ENCODE results near the gene URI1. TPM values are rescaled to one million over a fixed set of nuclear protein-coding genes. Genes with fewer than 3 reads are reported as not detected.
A peak's percentile ranks its signal among the peaks of the same experiment; 100 is the strongest.

Gene URI1, protein sequence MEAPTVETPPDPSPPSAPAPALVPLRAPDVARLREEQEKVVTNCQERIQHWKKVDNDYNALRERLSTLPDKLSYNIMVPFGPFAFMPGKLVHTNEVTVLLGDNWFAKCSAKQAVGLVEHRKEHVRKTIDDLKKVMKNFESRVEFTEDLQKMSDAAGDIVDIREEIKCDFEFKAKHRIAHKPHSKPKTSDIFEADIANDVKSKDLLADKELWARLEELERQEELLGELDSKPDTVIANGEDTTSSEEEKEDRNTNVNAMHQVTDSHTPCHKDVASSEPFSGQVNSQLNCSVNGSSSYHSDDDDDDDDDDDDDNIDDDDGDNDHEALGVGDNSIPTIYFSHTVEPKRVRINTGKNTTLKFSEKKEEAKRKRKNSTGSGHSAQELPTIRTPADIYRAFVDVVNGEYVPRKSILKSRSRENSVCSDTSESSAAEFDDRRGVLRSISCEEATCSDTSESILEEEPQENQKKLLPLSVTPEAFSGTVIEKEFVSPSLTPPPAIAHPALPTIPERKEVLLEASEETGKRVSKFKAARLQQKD
- total RNA-seq (ENCODE audit: low replicate concordance) = 51.6 and 63.2 TPM in 2 replicates
- long read RNA-seq, partial matches to known transcripts = 4 of 6 reads
- long read RNA-seq, other reads (novel, unspliced or antisense) = 2 of 6 reads

GRCh38 chr19:29941828-29942403 lies at the start of gene URI1:
Gene URI1, plus strand, starts transcription at chr19:29942239. Its CDS starts 309 bp downstream, at chr19:29942548.
- peaks cover 3% of the 10 kb centered on the region for H3K9me3 Mint-ChIP-seq
- TF ChIP-seq CTCF (conservative IDR thresholded peaks at IDR 0.05) = peak; percentile 21
- peak; percentile 97 for DNase-seq (ENCODE audit: extremely low spot score, unreplicated experiment)

GRCh38 chr19:29893606-29894284 lies 48.3 kb upstream of the URI1 start:
- peaks cover 7% of the 10 kb centered on the region for H3K27me3 Mint-ChIP-seq
- no peak for DNase-seq (ENCODE audit: extremely low spot score, unreplicated experiment)
- no peak for TF ChIP-seq CTCF (conservative IDR thresholded peaks at IDR 0.05)
- H3K9me3 Mint-ChIP-seq = peaks cover 5% of the 10 kb centered on the region
- no peaks in the 10 kb centered on the region for H3K36me3 Mint-ChIP-seq
- no peak overlapping the region for H3K4me3 Mint-ChIP-seq
- H3K27ac Mint-ChIP-seq = no peak overlapping the region
- H3K4me1 Mint-ChIP-seq (ENCODE audit: unreplicated experiment) = peaks cover 6% of the 10 kb centered on the region

More at GRCh38 chr19:29941828-29942403, at the start of gene URI1:
- H3K36me3 Mint-ChIP-seq = no peaks in the 10 kb centered on the region
- H3K27ac Mint-ChIP-seq = peak within 1 kb of the TSS; percentile 84
- H3K4me3 Mint-ChIP-seq = peak within 1 kb of the TSS; percentile 97
- H3K27me3 Mint-ChIP-seq = peaks cover 7% of the 10 kb centered on the region
- H3K4me1 Mint-ChIP-seq (ENCODE audit: unreplicated experiment) = peaks cover 25% of the 10 kb centered on the region

- Mint-ChIP-seq H3K36me3 (no peaks in the 10 kb centered on the region), H3K4me1 (ENCODE audit: unreplicated experiment) (peaks cover 6% of the 10 kb centered on the region), H3K9me3 (no peaks in the 10 kb centered on the region), H3K27ac (no peak overlapping the region), H3K4me3 (no peak overlapping the region), H3K27me3 (peaks cover 2% of the 10 kb centered on the region)
- no peak for DNase-seq (ENCODE audit: extremely low spot score, unreplicated experiment)
- no peak for TF ChIP-seq CTCF (conservative IDR thresholded peaks at IDR 0.05)
Observed at GRCh38 chr19:29896802-29897201, 45.2 kb upstream of the URI1 start.

- no peak for TF ChIP-seq CTCF (conservative IDR thresholded peaks at IDR 0.05)
- H3K27ac Mint-ChIP-seq = no peak overlapping the region
- no peaks in the 10 kb centered on the region for H3K36me3 Mint-ChIP-seq
- H3K4me1 Mint-ChIP-seq (ENCODE audit: unreplicated experiment) = peaks cover 6% of the 10 kb centered on the region
- H3K4me3 Mint-ChIP-seq = no peak overlapping the region
- DNase-seq (ENCODE audit: extremely low spot score, unreplicated experiment) = no peak
- peaks cover 2% of the 10 kb centered on the region for H3K27me3 Mint-ChIP-seq
- H3K9me3 Mint-ChIP-seq = no peaks in the 10 kb centered on the region
Observed at GRCh38 chr19:29897466-29897865, 44.6 kb upstream of the URI1 start.

GRCh38 chr19:29904017-29904416 lies 38.0 kb upstream of the URI1 start:
- H3K27me3 Mint-ChIP-seq = no peaks in the 10 kb centered on the region
- TF ChIP-seq CTCF (conservative IDR thresholded peaks at IDR 0.05) = no peak
- peaks cover 1% of the 10 kb centered on the region for H3K4me1 Mint-ChIP-seq (ENCODE audit: unreplicated experiment)
- no peaks in the 10 kb centered on the region for H3K9me3 Mint-ChIP-seq
- DNase-seq (ENCODE audit: extremely low spot score, unreplicated experiment) = no peak
- H3K27ac Mint-ChIP-seq = no peak overlapping the region
- H3K36me3 Mint-ChIP-seq = no peaks in the 10 kb centered on the region
- H3K4me3 Mint-ChIP-seq = no peak overlapping the region

Measured in type B pancreatic cell (in vitro differentiated cells).